ENCODE measurements around the gene NRK. TPM values are rescaled to one million over a fixed set of nuclear protein-coding genes. Genes with fewer than 3 reads are reported as not detected.

Gene NRK
- total RNA-seq, 1 experiment from 2014 or later, result 0.73 TPM

GRCh38 chrX:105876658-105877057 lies 54.3 kb downstream of the NRK start:
- Histone ChIP-seq H3K4me1 (ENCODE audit: insufficient read depth, low read length) (no peaks in the 10 kb centered on the region), H3K9me3 (ENCODE audit: low read length) (no peaks in the 10 kb centered on the region), H4K20me1 (ENCODE audit: low read length) (no peaks in the 10 kb centered on the region), H3K4me2 (ENCODE audit: low read length) (no peak overlapping the region), H3K4me3 (ENCODE audit: low read length) (no peak overlapping the region), H3K79me2 (ENCODE audit: low read length) (no peaks in the 10 kb centered on the region), H2AFZ (ENCODE audit: low read length) (no peak overlapping the region), H3F3A (ENCODE audit: low read length, unreplicated experiment) (no peaks in the 10 kb centered on the region), H3K9ac (ENCODE audit: low read length) (no peak overlapping the region), H3K27ac (ENCODE audit: low read length) (no peak overlapping the region), H3K9me2 (replicated peaks; ENCODE audit: low read length) (no peaks in the 10 kb centered on the region), H3K36me3 (ENCODE audit: low read depth, low read length) (no peaks in the 10 kb centered on the region), H3K27me3 (ENCODE audit: low read length) (no peaks in the 10 kb centered on the region)
- TF ChIP-seq EZH2 (IDR thresholded peaks at IDR 0.05; ENCODE audit: low read length, unreplicated experiment) (no peak), EZH2phosphoT487 (IDR thresholded peaks at IDR 0.05; ENCODE audit: borderline replicate concordance, low read length) (no peak)
- TF ChIP-seq, protein P1, sequence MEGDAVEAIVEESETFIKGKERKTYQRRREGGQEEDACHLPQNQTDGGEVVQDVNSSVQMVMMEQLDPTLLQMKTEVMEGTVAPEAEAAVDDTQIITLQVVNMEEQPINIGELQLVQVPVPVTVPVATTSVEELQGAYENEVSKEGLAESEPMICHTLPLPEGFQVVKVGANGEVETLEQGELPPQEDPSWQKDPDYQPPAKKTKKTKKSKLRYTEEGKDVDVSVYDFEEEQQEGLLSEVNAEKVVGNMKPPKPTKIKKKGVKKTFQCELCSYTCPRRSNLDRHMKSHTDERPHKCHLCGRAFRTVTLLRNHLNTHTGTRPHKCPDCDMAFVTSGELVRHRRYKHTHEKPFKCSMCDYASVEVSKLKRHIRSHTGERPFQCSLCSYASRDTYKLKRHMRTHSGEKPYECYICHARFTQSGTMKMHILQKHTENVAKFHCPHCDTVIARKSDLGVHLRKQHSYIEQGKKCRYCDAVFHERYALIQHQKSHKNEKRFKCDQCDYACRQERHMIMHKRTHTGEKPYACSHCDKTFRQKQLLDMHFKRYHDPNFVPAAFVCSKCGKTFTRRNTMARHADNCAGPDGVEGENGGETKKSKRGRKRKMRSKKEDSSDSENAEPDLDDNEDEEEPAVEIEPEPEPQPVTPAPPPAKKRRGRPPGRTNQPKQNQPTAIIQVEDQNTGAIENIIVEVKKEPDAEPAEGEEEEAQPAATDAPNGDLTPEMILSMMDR (conservative IDR thresholded peaks at IDR 0.05; ENCODE audit: low read depth, low read length), result peak; percentile 67
- DNase-seq (peak; percentile 64), ATAC-seq (peak; percentile 45; the same call in 1 of the 2 replicates)
- ChIA-PET POLR2A (ENCODE audit: unreplicated experiment) (interaction anchor here (0.6 kb wide), 1 partner anchor 180 kb away, joined by 3 read pairs; no protein-coding TSS in a partner anchor), CTCF (interaction anchor here (1.5 kb wide), 1 partner anchor 175 kb away, joined by 8 read pairs; no protein-coding TSS in a partner anchor)
- BruUV-seq (replicated peaks), result no TSS peak
- intact Hi-C loops (cut with micrococcal nuclease), result loop anchor here (2.0 kb wide), 1 partner anchor 164 kb away; no protein-coding TSS in a partner anchor

- Histone ChIP-seq H3K79me2 (ENCODE audit: low read length) (no peaks in the 10 kb centered on the region), H3K4me1 (ENCODE audit: insufficient read depth, low read length) (no peaks in the 10 kb centered on the region), H3K4me3 (ENCODE audit: low read length) (no peak overlapping the region), H3K4me2 (ENCODE audit: low read length) (no peak overlapping the region), H2AFZ (ENCODE audit: low read length) (no peak overlapping the region), H3K27me3 (ENCODE audit: low read length) (no peaks in the 10 kb centered on the region), H3F3A (ENCODE audit: low read length, unreplicated experiment) (no peaks in the 10 kb centered on the region), H3K27ac (ENCODE audit: low read length) (no peak overlapping the region), H3K9me2 (replicated peaks; ENCODE audit: low read length) (no peaks in the 10 kb centered on the region), H3K9me3 (ENCODE audit: low read length) (no peaks in the 10 kb centered on the region), H3K36me3 (ENCODE audit: low read depth, low read length) (no peaks in the 10 kb centered on the region), H4K20me1 (ENCODE audit: low read length) (no peaks in the 10 kb centered on the region), H3K9ac (ENCODE audit: low read length) (no peak overlapping the region)
- intact Hi-C loops (cut with micrococcal nuclease), result no loop called here
- no TSS peak for BruUV-seq (replicated peaks)
- CTCF ChIA-PET, result no interaction called here
- POLR2A ChIA-PET (ENCODE audit: unreplicated experiment), result no interaction called here
- no peak for ATAC-seq
- no peak for TF ChIP-seq EZH2phosphoT487 (IDR thresholded peaks at IDR 0.05; ENCODE audit: borderline replicate concordance, low read length)
- no peak for DNase-seq
Measured at GRCh38 chrX:105880491-105880890, 58.2 kb downstream of the NRK start.

DNA sequence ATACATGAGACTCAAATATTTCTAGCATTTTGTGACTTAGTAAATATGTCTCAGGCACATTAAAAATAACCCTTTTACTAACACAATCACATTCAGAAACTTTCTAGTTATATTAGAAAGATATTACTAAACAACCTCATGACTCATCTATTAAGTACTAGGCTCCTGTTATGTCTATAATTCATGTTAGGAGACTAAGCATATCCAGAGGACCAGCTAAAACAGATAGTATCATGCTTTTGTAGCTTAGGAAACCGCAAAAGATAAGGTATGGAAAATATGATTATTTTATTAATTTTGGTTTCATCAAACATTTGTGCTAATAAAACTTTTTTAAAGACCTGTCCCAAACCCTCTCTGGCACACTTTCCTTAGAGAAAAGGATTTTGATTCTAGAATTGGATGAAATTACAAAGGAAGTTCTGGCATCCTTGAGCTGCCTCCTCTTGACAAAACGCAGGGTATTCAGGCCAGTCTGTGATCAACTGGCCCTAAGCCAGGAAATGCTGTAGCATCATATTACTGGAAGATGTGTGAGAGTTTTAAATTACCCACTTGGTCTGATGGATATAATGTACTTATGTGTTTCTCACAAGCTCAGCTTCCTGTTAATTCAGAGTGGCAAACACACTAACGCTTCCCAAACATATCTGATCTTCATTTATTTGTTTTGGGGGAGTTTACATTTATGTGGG lies 60.4 kb downstream of the NRK start:
- no peaks in the 10 kb centered on the region for H3K79me2 ChIP-seq (ENCODE audit: low read length)
- no peak overlapping the region for H3K4me3 ChIP-seq (ENCODE audit: low read length)
- H3K9me3 ChIP-seq (ENCODE audit: low read length), result no peaks in the 10 kb centered on the region
- no peaks in the 10 kb centered on the region for H3F3A ChIP-seq (ENCODE audit: low read length, unreplicated experiment)
- ATAC-seq (no peak), DNase-seq (no peak)
- H3K4me2 ChIP-seq (ENCODE audit: low read length), result no peak overlapping the region
- no peaks in the 10 kb centered on the region for H3K4me1 ChIP-seq (ENCODE audit: insufficient read depth, low read length)
- H3K9me2 ChIP-seq (replicated peaks; ENCODE audit: low read length), result no peaks in the 10 kb centered on the region
- POLR2A ChIA-PET (ENCODE audit: unreplicated experiment), result interaction anchor here (0.6 kb wide), 1 partner anchor 62 kb away, joined by 3 read pairs; no protein-coding TSS in a partner anchor
- no TSS peak for BruUV-seq (replicated peaks)
- H3K9ac ChIP-seq (ENCODE audit: low read length), result no peak overlapping the region
- no peaks in the 10 kb centered on the region for H4K20me1 ChIP-seq (ENCODE audit: low read length)
- H3K27ac ChIP-seq (ENCODE audit: low read length), result no peak overlapping the region
- TF ChIP-seq, protein P1 (conservative IDR thresholded peaks at IDR 0.05; ENCODE audit: low read depth, low read length), result no peak
- TF ChIP-seq EZH2 (IDR thresholded peaks at IDR 0.05; ENCODE audit: low read length, unreplicated experiment) (no peak), EZH2phosphoT487 (IDR thresholded peaks at IDR 0.05; ENCODE audit: borderline replicate concordance, low read length) (no peak)
- intact Hi-C loops (cut with micrococcal nuclease), result no loop called here
- no peaks in the 10 kb centered on the region for H3K36me3 ChIP-seq (ENCODE audit: low read depth, low read length)
- CTCF ChIA-PET, result no interaction called here
- H2AFZ ChIP-seq (ENCODE audit: low read length), result no peak overlapping the region
- no peaks in the 10 kb centered on the region for H3K27me3 ChIP-seq (ENCODE audit: low read length)

Measured in PC-3 (cell line).